ENCODE measurements around the gene CCND1. TPM values are rescaled to one million over a fixed set of nuclear protein-coding genes. Genes with fewer than 3 reads are reported as not detected.

CCND1 gene
- total RNA-seq, 1 donor from 2014 or later, result 371 TPM

DNA sequence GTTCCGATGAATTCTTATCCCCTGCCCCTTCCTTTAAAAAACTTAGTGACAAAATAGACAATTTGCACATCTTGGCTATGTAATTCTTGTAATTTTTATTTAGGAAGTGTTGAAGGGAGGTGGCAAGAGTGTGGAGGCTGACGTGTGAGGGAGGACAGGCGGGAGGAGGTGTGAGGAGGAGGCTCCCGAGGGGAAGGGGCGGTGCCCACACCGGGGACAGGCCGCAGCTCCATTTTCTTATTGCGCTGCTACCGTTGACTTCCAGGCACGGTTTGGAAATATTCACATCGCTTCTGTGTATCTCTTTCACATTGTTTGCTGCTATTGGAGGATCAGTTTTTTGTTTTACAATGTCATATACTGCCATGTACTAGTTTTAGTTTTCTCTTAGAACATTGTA, 12.0 kb downstream of the CCND1 start:
- no peak for DNase-seq (ENCODE audit: low read depth in 2 of 2)

DNA sequence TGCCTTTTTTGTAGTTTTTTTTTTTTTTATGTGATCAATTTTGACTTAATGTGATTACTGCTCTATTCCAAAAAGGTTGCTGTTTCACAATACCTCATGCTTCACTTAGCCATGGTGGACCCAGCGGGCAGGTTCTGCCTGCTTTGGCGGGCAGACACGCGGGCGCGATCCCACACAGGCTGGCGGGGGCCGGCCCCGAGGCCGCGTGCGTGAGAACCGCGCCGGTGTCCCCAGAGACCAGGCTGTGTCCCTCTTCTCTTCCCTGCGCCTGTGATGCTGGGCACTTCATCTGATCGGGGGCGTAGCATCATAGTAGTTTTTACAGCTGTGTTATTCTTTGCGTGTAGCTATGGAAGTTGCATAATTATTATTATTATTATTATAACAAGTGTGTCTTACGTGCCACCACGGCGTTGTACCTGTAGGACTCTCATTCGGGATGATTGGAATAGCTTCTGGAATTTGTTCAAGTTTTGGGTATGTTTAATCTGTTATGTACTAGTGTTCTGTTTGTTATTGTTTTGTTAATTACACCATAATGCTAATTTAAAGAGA, 12.5 kb downstream of the CCND1 start:
- DNase-seq (ENCODE audit: low read depth in 2 of 2), result no peak

DNA sequence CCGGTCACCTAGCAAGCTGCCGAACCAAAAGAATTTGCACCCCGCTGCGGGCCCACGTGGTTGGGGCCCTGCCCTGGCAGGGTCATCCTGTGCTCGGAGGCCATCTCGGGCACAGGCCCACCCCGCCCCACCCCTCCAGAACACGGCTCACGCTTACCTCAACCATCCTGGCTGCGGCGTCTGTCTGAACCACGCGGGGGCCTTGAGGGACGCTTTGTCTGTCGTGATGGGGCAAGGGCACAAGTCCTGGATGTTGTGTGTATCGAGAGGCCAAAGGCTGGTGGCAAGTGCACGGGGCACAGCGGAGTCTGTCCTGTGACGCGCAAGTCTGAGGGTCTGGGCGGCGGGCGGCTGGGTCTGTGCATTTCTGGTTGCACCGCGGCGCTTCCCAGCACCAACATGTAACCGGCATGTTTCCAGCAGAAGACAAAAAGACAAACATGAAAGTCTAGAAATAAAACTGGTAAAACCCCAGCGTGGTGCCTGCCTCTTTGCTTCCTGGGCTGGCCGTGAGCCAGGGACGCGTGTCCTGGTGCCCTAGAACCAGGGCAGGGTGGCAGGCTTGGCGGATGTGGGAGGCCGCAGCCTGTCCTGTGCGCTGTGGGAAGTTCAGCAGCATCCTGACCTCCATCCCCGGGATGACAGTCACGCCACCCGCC, 13.2 kb downstream of the CCND1 start:
- peak in 1 of 2 donors; percentile 60 for DNase-seq (ENCODE audit: low read depth in 2 of 2)

DNA sequence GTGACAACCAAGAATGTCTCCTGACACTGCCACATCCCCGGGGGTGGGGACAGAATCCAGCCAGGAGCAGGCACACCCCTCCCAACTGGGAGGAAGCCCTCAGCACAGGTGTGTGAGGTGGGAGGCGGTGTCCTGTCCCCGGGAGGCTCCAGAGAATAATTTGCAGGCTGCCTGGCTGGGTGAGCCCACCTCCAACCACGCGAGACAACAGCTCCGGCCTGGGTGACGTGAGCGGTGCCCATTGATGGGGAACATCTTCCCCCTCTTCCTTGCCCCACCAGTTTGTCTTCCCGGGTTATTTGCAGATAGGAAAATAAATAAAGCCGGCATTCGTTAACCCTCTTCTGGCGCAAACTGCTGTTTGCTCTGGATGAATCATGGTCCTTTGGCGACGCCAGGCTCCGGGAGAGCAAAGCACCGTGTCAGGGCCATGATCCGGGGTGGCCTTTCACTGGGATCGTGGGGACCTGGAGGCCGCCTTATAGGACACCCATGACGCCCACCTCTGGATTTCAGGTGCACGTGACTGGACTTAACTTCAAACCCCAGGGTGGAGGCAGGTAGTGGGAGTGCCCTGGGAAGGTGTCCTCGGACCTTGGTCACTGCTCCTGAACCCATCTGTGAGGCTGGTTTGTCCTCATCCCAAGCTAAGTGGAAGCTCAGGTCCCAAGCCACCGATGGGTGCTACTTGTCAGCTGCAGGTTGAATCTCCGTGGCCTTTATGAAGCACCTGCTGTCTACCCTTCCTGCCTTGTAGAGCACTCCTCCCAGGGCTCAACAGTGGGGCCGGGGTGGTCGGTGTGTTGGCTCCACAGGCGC, 13.9 kb downstream of the CCND1 start:
- DNase-seq (ENCODE audit: low read depth in 2 of 2), result peak in 1 of 2 donors; percentile 42

DNA sequence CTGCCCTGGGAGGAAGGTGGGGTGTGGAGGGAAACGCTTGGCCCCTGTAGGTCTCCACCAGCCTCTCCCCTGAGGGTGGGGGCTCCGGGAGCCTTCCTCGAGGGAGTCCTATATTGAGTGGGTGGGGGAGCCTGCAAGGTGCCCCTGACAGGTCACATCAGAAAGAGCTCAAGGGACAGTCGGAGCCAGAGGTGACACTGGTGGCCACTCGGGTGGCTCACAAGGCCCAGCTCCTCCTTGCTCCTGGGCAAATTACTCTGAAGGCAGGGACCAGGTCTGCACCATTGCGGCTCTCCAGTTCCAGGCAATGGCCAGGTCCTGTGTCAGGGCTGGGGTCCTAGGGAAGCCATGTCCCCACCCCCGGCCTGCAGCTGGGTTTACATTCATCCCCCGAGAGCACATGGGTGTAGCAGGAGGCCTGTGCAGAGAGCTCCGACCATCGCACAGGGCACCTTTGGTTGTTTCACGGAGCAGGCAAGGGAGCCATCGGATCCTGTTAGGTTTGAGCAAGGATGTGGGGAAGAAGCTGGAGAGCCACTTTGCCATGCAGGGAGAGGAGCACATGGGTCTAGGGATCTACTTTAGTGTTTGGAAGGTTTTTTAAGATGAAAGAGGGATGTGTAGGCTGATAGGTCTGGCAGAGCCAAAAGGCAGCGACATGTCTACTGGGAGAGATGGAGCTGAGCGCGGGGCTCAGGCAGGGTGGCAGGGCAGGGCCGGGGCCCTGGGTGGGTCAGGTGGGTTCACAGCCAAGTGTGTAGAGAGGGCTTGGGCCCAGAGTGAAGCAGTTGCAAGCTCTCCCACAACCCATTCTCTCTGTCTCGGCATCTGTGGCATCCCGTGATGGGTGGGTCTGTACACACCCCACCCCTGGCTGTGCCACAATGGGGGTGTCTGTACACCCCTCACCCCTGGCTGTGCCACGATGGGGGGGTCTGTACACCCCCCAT, 14.8 kb downstream of the CCND1 start:
- DNase-seq (ENCODE audit: low read depth in 2 of 2), result no peak

DNA sequence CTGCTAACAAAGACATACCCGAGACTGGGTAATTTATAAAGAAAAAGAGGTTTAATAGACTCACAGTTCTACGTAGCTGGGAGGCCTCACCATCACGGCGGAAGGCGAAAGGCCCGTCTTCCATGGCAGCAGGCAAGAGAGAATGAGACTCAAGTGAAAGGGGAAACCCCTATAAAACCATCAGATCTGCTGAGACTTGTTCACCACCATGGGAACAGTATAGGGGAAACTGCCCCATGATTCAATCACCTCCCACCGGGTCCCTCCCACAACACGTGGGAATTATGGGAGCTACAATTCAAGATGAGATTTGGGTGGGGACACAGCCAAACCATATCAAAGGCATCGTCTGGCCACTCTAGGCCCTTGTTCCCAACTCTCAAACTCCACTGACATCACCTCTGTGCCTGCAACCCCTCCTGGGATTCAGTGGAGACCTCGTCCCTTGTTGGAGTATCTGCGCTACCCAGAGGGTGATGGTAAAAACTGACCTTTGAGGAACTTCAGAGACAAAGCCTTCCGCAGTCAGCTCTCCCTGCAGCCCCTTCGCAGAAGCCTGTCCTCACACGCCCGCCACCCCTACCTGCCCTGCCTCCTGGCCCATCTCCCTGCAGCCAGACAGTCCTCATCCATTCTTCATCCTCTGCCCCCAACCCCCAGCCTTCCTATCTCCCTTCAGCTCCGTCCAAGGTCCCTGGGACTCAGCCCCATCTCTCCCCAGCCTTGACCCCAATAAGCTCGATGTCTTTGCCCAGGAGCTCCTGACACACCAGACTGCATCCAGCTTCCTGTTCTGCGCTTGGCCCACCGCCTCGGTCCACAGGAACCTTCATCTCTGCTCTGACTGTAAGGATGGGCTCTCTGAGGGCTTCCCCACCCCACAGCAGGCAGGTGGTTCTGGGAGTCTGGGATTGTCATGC, 15.8 kb downstream of the CCND1 start:
- no peak for DNase-seq (ENCODE audit: low read depth in 2 of 2)

DNA sequence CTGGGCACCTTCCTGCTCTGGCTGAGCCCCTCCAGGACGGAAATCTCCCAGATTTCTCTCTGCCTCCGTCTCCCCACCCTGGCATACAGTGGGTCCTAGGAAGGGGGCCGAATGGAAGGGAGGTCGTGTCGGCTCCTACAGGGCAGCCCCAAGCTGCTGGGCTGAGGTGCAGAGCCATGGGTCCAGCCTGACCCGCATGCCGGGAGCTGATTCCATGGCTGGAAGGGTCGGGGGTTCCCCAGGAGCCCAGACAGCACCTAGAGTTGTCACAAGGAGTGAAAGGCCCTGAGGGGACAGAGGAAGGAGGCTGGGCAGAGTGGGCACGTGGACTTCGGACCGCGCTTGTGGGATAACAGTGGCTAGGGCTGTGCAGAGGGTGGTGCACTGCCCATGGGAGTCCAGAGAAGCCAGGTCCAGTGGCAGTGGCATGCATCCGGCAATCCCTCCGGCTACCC, 16.5 kb downstream of the CCND1 start:
- DNase-seq (ENCODE audit: low read depth in 2 of 2), result no peak

DNA sequence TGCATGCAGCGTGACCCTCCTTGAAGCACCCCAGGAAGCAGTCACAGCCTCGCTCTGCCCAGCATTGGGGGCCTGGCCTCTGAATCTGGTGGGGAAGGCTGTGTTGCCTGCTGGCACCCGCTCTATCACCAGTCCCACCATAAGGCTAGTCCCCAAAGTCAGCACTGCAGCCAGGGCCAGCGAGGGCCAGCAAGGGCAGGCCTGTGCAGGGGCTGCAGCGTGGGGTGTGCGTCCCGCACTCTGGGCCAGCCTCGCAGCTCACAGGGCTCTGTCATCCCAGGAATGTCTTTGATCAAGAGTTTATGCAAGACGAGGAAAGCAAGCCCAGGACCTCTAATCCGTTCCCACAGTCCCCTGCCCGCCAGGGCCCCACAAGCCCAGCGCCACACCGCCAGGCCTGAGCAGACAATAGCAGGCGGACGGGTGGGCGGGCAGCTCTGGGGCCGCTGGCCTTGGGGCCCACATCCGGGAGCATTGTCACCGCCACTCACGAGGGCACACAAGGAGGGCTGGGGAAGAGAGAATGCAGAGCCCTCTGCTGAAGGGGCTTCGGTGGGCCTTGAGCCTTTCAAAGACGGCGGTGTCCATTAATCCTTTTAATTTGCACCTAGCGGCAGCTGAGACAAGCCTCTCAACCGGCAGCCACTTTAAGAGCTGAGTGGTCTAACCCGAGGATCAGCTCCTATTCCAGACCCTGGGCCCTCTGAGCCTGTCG, 17.1 kb downstream of the CCND1 start:
- DNase-seq (ENCODE audit: low read depth in 2 of 2), result peak in 1 of 2 donors; percentile 47

DNA sequence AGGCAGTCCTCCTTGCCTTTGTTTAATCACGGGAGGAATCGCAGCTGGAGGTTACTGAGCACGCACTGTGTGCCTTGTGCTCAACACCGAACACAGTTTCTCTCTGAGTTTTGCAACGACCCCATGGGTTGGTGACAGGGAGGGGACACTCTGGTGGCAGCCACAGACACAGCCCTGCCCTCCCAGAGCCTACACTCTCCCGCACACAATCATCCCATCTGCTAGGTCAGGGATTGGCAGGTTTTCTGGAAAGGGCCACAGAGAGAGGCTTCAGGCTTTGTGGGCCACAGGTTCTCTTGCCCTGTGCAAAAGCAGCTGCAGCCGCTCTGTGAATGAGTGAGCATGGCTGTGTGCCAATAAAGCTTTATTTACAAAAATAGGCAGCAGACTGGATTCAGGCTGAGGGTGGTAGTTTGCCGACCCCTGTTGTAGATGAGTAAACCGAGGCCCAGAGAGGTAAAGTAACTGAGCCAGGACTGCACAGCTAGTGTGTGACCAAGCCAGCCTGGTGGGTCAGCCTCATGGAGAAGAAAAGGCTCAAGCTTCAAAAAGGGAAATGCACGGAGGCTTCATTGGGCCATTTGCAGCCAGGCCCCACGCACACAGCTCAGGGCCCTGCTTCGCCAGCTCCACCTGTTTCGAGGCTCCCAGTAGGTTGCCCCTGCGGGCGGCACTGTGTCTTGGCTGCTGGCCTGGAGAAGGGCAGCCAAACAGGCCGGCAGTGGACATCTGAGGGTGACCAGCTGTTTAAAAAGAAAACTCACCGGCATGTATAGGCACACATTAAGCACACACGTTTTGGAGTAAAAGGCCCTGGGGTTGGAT, 17.9 kb downstream of the CCND1 start:
- DNase-seq (ENCODE audit: low read depth in 2 of 2), result no peak

DNA sequence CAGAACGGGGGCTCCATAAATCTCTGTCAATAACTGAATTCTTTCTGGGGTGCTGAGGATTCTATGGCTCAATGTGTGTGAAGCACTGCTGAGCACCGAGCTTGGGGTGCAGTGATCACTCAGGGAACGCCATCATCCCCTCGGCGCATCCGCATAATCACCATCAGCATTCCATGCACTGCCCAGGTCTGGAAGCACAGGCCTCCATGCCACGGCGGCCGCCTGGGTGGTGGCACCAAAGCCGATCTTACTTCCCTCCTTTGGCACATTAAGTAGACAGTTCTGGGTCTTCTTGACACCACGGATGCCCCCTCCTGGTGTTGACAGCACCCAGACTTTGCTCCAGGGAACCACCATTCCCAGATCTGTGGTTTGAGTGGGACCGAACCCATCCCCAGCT, 18.6 kb downstream of the CCND1 start:
- no peak for DNase-seq (ENCODE audit: low read depth in 2 of 2)

DNA sequence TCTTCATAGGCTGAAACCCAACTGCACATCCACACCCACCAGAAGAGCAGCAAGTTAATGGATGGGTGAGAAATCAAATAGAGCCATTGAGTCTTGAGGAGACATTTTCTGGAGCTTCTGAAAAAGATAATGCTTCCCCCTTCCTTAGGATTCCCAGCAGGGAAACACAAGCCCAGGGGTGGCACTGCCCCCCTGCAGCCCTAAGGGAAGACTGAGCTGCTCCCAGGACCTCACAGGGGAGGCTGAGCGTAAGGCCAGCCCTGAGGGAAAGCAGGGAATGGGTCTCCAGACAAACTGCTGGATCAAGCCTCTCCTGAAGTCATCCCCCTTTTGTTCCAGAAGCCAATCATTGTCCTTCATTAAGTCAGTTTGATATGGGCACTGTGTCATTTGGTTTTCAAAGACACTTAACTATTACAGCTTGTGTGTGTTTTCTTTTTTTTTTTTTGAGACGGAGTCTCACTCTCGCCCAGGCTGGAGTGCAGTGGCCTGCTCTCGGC, 19.1 kb downstream of the CCND1 start:
- no peak for DNase-seq (ENCODE audit: low read depth in 2 of 2)

DNA sequence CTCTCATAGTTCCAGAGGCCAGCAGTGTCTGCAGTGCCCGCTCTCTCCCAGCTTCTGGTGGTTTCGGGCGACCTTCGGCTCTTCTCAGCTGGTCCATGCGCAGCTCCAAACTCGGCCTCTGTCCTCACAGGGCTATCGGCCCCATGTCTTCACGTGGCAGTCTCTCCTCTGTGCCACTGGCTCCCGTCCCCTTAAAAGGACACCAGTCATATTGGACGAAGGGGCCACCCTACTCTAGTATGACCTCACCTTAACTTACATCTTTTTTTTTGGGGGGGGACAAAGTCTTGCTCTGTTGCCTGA, 20.4 kb downstream of the CCND1 start:
- DNase-seq (ENCODE audit: low read depth in 2 of 2), result no peak

DNA sequence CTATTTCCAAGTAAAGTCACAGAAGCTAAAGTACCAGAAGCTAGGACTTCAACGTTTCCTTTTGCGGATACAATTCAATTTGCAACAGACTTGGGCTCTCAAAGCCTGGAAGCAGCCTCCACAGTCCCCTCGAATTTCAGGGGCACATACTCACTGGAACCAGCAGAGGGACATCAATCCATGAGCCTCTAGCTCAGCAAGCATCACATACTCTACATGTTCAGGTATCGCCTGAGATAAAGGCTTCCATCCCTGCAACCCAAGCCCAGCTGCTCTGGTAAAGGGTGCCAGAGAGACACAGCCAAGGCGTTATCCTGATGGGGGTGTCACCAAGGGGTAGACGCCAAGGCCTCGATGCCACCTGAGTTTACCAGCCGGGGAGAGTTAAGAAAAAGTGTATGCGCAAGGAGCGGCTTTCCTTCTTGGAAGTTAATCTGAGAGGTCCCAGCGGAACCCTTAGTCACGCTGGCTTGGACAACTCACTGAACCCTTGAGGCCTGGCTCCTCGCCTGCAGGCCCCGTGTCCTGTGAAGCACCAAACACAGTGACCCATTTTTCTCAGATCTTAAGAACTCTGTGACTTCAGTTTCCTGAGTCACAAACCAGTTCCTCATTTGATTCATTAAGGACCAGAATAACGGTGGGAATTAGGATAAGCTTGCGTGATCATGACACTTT, 21.2 kb downstream of the CCND1 start:
- DNase-seq (ENCODE audit: low read depth in 2 of 2), result no peak

DNA sequence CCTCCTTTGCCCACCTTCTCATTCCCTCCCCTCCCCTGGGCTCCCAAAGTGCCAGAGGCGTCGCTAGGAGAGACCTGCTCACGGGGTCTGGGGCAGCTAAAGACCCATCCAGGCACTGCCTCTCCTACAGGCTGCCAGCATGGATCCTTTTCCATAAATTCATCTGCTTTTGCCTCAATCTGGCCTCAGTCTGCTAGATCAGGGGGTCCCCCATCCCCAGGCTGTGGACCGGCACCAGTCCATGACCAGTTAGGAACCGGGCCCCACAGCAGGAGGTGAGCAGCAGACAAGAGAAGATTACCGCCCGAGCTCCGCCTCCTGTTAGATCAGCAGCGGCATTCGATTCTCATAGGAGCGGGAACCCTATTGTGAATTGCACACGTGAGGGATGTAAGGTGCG, 21.9 kb downstream of the CCND1 start:
- DNase-seq (ENCODE audit: low read depth in 2 of 2), result no peak

DNA sequence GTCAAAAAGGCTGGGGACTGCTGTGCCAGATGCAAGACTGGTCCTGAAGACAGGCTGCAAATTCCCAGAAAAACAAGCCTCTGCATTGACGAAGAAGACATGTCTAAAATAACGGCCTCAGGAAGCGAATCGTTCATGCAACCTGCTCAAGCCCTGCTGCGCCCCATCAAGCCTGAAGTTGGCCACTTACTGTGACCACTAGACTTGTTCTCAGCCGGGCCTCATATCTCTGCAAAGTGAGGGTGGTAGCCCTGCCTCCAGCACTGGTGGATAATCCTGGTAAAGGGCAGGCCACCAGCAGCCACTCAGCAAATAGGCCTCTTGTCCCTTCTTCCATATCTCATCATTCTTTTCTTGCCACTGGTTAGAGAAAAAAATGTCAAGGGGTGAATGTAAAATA, 22.4 kb downstream of the CCND1 start:
- no peak for DNase-seq (ENCODE audit: low read depth in 2 of 2)

DNA sequence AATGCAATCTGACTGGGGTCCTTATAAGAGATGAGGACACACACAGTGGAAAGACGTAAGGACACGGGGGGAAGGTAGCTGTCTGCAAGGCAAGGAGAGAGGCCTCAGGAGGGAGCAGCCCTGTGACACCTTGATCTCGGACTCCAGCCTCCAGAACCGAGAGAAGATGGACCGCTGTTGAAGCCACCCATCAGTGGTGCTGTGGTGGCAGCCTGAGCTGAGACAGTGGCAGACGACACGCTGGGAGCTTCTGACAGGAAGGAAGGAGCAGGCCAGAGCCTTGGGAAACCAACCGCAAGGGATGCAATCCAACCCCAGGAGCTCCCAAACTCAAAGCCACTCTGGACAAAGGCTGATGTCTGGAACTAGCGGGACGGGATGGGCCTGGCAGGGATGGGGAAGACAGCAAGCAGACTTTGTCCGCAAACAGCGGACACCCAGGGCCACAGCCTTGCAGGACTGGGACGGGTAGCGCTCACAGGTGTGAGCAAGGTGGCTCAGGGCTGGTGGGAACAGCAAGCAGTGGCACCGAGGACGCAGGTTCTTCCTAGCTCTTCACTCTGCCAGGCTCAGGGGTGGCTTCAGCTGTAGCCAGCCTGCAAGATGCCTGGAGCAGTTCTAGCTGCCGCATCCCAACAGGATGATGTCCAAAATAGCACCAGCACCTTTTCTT, 23.3 kb downstream of the CCND1 start:
- no peak for DNase-seq (ENCODE audit: low read depth in 2 of 2)

DNA sequence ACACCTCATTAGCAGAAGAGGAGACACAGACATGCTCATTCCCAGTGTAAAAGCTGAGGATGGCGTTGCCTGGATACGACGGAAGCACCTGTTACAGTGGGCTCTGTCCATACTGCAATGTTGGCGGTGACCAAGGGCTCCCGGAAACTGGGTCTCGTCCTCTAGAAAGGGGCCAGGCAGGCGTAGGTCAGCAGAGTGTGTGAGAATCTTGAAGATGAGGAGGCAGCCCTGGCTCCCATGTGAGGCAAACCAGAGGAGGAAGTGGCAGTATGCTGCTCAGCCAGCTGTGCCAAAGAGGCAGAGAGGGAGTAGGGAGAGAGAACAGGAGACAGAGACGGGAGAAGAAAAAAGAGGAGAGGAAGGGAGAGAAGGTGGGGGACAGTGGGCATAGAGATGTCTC, 23.9 kb downstream of the CCND1 start:
- DNase-seq (ENCODE audit: low read depth in 2 of 2), result no peak

DNA sequence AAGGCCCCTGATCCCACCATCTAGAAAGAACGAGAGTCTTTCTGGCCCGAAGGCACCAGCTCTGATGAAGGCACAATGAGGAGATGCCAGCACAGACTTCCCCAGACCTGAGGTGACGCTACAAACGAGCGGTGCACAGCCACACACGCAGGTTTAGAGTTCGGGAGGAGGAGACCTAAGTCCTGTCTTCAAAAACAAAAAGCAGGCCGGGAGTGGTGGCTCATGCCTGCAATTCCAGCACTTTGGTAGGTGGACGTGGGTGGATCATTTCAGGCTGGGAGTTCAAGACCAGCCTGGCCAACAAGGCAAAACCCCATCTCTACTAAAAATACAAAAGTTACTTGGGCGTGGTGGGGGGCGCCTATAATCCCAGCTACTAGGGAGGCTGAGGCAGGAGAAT, 24.7 kb downstream of the CCND1 start:
- DNase-seq (ENCODE audit: low read depth in 2 of 2), result no peak

All from lung microvascular endothelial cell (primary cell).